Uterus (tissue), 2 donors: ENCODE measurements around the gene TRIM4.

ENCODE experiments used
- CTCF ChIP-seq, 4 experiments: fragments of 200-600 bp in 2 of 4; fragments of 450-650 bp in 2 of 4; sonication (generic) in 2 of 4; IDR thresholded peaks; one replicate each; pipeline ENCODE4 v1.5.1; 2016 to 2019; ENCODE audit warnings: antibody characterized with exemption in 4 of 4, mild to moderate bottlenecking in 2 of 4, moderate library complexity in 1 of 4
- POLR2A ChIP-seq, 2 donors: fragments of 450-650 bp; IDR thresholded peaks; one replicate each; pipeline ENCODE4 v1.6.1; 2016; ENCODE audit warnings: antibody characterized with exemption in 2 of 2, mild to moderate bottlenecking in 1 of 2, moderate library complexity in 1 of 2

DNA sequence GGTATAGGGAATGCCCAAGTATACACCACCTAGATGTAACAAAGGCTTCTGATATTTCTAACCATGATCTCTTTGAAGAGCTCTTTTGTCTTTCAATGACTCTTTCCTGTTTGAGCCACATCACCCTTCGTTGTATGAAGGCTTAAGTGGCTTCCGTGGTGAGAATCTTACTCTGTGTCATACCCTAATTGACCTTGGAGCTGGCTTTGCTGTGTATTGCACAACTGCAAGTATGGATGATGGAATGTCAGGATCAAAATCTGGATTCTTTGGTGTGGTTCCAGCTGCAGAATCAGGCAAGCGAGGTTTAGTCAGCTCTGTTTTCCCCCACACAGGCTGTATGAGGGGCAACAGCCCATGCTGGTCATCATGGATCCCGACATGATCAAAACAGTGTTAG lies 75.5 kb downstream of the TRIM4 start:
- TF ChIP-seq CTCF (IDR thresholded peaks at IDR 0.05) (no peak), POLR2A (IDR thresholded peaks at IDR 0.05) (no peak)
